Stromal cell of bone marrow (primary cell): ENCODE results near the gene NCKIPSD.

Experiments
- DNase-seq: peaks from one replicate; pipeline ENCODE4 v3.0.0-alpha.2; 2012; ENCODE audit warnings: low read depth

Gene NCKIPSD

DNA sequence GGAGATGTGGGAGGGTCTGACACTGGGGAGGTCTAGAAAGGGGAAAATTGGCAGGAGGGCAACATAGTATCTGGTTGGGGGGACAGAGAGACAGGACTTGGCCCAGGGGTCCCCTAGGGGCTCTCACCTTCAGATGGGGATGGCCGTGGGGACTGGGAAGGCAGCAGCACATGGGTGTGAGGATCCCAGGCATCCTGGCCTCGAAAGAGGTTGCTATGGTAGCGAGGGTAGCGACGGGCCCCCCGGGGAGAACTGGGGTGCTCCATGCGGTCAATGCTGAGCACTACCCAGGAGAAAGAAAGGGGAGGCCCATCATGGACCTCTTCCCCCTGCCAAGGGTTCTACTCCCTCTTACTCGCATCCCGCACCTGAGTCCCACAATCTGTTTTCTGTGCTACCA, 38.0 kb downstream of the NCKIPSD start:
- DNase-seq, result no peak

DNA sequence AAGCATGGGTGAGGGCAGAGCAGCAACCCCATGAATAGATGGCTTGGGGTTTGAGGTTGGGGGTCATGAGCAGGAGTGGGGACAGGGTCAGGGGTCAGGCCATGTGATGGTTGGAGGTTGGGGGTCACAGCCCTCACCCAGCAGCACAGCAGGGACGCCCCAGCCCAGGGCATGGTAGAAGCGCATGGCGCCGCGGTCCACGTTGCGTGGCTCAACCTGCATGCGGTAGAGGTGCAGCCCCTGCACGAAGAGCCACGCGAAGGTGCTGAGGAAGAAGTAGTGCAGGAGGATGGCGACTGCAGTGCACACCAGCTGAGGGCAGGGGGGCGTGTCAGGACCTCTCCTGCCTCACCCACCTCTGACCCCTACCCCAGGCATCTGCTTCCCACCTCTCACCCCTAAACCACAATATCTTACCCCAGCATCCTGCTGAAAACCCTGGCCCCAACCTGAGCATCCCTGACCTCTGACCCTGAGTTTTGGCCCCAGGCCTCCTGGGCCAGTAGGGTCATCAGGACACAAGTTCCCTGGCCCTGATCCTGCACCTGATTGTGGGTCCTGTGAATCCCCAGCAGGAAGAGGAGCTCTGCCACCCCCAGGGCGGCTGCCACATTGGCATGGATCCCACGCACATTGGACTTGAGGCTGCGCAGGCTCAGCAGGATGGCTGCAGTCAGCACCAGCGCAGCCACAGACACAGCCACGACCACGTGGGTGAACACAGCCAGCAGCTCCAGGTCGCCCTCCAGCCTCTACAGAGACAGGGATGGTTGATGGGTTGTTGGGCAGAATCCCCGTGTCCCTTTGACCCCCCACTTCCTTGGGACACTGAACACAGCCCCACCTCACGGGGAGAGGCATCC, 40.6 kb downstream of the NCKIPSD start:
- DNase-seq, result no peak

DNA sequence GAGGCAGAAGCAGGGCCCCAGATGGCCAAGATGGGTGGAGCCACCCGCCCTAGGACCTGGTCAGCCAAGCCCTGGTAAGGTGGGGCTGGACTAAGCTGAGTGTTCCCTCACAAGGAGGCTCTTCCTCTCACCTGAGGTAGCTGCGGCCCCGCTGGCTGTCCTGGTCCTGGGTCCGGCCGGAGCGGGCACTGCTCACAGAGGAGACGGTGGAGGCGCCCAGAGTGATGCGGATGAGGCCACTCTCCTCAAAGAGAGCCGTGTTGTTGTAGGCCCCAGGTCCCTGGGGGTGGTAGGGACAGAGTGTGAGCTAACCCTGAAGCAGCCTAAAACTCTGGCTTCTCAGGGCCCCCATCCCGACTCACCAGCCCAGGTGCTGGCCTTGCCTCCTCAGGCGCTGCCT, 43.1 kb downstream of the NCKIPSD start:
- DNase-seq, result no peak

DNA sequence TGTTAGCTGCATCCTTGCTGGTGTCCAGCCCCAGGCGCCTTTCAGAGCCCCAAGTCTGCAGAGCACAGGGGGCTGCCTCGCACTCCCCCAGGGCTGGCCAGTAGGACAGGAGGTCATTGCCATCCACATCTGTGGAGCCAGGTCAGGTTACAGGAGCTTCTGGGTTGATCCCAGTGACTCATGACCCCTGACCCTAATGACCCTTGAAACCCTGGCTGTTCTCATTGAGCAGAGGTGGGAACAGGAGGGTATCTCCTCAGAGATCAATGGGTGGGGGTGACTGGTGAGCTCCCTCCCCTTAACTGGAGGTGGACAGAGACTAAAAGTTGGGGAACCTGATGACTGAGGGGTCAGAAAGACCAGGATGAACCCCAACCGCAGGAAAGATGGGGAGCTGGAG, 44.3 kb downstream of the NCKIPSD start:
- no peak for DNase-seq

DNA sequence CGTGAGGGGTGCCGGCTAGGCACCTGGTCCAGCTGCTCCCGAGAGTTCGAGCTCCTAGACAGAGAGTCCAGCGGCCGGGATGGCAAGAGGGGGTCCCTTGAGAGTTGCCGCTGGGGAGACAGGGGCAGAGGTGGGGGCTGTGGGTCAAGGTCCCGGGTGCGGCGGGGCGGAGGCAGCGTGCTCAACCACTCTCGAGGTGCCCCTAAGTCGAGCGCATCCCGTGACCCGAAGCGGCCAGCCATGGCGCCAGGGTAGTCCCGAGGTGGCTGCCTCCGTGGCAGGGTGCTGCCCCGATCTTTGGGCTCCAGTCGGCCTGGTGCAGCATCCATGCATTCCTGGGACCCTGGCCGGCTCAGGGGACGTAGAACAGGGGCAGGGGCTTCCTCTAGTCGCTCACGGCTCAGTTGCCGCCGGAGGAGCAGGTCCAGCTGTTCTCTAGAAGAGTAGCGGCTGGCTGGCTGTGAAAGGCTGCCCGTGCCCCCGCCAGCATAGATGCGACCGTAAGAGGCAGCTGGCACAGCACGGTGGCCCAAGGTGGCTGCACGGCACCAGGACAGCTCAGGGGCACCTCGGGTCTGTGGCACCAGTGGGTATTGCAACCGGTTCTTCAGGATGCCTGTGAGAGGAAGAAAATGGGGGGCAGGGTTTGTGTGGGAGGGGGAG, 45.6 kb downstream of the NCKIPSD start:
- DNase-seq, result no peak

DNA sequence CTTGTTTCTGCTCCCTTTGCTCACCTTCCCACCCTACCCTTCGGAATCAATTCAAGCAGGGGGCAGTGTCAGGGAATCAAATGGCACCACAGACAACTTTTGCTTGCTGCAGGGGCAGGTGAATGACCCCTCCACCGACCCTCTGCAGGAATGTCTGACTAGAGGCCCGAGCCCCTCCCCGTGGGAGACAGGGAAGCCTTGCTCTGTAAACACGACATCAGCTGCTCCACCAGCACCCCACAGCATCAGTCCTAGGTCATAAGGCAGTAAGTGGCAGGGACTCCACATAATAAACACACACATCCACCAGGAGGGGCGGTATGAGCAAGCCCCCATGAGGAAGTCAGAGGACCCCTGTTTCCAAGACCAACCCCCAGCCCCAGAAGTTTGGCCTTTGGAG, 48.4 kb downstream of the NCKIPSD start:
- no peak for DNase-seq

DNA sequence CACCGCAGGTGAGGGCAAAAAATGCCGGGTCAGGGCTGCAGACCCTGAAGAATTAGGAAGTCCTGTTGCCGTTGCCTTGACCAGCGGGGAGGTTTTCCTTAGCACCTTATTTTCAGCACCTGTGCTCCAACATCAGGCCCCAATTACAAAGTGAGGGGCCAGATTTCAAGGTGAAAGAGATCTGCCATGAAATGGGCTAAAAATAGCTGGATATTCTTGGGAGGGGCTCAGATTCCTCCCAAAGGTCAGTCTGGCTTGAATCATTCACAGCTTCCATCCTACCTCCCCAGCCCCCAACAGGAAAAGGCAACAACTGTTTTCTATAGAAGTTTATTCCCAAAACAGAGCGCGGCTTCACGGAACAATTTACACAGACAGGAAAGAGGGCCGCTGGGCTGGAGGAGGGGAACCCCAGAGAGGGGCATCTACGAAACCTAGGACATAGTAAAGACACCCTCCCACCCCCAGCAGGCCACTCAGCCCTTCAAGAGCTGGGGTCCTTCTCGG, 49.5 kb downstream of the NCKIPSD start:
- DNase-seq, result no peak

DNA sequence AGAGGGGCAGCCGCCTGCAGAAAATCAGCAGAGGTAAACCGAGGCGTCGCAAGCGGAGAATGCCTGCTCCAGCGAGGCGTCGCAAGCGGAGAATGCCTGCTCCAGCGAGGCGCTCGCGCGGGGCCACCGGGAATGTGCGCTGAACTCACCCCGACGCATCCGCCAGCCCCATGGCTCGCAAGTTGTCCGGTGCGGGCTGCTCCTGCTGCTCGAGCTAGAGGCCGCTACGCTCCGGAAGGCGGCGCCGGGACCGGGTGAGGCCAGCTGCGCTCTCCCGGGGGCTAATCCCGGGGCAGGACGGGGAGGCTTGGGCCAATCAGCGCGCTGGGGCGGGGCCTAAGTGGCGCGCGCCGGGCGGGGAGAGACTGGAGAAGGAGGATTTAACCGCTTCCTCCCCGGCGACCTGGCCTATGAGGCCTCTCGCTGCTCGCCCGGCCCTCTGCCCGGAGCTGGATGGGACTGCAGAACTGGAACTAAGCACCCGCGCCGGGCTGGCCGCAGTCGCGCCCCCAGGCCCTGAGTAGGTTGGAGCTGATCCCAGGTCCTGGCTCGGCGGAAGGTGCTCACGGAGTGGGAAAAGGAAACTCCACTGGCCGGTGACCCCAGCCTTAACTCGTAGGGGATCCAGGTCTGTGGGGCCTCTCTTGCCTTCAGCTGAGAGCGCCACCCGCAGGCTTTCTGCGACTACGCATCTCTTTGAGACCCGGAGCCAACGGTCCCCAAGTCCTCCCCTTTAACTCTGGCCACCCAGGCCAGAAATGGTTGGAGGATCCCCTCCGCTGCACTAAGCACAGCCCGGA, 50.3 kb downstream of the NCKIPSD start, which contains the start of gene SLC26A6:
SLC26A6 (minus strand) TSS at position 240 of the 800 bp plus-strand sequence; CDS start at position 172, 68 bp downstream.
- peak; percentile 95 for DNase-seq

DNA sequence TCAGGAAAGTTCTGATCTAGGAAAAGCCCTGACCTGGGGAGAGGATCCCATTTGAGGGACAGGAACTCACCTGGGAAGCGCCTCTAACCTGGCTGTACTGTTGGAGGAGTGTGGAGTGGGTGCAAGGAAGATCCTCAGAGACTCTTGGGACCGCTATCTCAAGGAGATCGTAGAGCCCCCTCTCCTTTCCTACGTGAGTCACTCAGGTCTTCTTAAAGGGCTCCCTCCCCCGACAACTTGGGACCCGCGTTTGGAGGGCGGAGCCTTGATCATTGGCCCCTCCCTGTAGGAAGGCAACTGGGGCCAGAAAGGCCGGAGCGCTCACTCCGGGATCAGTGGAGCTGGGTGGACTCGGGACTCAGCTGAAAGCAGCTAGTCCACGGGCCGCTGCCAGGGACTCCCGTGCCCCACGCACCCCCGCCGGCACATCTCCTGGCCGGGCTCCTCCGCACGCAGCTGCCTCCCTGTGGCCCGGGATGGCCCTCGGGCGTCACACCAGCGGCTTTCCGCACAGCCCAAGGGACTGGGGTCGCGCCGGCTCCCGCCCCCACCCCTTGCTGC, 51.0 kb downstream of the NCKIPSD start:
- DNase-seq, result peak; percentile 21

DNA sequence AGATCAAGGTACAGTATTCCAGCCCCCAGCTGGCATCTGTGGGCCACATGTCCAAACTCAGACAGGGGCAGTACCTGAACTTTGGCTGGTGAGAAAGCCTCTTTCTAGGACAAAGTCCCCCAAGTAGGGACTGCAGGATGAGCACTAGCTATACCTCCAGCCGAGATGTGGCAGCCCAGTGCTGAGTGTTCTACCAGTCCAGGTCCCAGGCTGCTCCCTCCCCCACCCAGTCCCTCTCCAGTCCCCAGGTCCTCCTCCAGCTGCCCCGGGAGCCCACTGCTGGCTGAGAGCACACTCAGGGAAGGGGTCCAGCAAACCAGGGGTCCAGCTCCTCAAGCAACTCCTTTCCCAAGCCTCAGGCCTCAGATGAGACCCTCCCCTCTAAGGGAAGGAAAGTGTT, 52.0 kb downstream of the NCKIPSD start:
- no peak for DNase-seq

DNA sequence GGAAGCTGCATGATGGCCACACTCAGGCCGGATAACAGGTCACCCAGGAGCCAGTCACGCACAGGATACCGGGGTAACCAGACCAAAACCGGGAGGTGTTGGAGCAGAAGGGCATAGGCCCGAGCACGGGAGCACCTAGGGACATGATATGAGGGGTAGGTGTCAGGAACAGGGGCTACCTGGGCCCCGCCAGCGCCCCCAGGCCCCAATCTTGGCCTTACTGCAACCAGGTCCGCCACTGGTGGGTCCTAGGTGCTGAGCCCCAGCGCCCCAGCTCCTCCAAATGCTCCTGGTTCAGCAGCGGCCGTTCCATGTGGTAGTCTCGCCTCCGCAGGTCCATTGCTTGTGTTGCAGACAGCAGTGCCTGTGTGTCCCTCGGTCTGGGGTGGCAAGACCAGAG, 52.5 kb downstream of the NCKIPSD start:
- DNase-seq, result no peak

DNA sequence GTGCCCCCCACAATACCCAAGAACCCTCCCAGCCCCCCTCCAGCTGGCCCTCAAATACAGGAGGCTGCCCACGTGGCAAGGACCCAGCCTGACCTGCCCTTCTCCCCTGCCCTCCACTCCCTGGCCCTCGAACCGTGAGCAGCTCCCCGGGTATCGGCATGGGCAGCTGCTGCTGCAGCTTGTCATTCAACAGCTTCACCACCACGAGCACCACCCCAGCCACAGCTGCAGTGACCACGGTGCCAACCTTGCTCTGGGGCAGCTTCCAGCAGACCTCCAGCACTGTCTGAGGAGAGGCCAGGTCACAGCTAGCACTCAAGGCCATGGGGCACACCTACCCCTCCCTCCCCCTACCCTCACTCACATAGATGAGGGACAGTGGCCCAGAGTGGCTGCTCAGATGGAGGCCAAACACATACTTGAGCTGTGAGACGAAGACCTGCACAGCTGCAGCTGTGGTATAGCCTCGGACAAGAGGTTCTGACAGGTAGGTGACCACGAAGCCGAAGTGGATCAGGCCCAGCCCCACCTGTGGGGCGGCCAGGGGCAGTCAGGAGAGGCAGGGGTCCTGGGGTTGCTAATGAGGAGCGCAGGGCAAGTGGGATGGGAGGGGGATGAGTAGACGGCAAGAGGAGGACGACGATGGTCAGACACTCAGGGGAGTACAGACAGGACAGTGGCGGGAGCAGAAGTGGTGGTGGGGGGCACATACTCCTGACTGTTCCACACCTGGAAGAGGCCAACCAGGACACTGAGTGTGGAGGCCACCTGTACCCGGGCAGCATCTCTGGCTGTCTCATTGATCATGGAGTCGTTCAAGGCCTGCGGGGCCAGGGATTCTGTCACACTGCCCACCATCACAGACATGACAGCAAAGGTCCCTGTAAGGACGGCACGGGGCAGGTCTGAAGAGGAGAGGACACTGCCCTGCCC, 53.9 kb downstream of the NCKIPSD start:
- DNase-seq, result no peak

DNA sequence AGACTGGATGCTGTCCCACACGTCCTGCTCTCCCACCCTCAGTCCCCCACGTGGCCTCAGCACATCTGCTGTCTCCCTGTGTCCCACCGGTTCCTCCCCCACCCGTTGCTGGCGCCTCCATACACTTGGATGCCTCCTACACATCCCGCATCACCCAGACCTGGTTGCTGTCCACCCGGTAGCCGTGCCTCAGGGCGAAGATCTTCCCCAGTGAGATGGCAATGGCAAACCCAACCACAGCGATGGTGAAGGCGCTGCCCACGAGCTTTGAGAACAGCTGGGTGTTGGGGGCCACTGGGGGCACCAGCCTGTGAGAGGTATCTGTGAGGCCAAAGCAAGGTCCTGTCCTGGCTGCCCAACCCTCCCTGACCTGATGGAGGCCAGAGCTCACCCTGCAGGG, 54.9 kb downstream of the NCKIPSD start:
- no peak for DNase-seq

DNA sequence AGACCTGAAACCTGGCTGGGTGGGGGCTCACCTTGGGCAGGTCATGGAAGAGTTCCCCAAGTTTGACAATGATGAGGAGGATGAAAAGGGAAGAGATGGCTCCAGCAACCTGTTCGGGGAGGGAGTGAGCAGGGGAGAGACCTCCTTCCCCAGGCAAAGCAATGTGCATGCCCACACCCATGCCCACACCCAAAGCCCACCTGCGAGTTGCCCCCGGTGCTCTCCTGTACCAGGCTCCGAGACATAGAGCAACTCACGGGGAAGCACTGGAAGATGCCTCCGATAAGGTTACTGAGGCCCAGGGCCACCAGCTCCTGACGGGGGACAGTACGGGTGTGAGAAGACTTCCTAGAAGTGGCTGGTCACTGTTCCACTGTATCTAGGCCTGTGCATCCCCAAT, 55.3 kb downstream of the NCKIPSD start:
- no peak for DNase-seq

DNA sequence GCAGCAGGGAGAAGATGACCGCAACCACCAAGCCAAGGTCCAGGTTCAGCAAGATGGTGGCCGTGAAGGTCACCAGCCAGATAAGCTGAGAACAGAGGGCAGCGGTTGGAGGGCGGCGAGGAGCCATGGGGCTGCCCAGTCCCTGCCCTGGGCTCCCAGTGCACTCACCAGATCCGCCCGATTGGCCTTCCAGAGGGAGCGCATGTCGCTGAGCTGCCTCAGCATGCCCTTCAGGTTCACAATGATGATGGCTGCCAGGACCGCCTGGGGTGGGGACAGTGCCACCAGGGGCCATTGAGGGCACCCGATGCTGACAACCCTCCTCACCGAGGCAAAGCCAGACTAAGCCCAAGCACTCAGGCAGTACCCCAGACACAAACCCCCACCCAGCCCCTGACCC, 55.8 kb downstream of the NCKIPSD start:
- DNase-seq, result no peak

DNA sequence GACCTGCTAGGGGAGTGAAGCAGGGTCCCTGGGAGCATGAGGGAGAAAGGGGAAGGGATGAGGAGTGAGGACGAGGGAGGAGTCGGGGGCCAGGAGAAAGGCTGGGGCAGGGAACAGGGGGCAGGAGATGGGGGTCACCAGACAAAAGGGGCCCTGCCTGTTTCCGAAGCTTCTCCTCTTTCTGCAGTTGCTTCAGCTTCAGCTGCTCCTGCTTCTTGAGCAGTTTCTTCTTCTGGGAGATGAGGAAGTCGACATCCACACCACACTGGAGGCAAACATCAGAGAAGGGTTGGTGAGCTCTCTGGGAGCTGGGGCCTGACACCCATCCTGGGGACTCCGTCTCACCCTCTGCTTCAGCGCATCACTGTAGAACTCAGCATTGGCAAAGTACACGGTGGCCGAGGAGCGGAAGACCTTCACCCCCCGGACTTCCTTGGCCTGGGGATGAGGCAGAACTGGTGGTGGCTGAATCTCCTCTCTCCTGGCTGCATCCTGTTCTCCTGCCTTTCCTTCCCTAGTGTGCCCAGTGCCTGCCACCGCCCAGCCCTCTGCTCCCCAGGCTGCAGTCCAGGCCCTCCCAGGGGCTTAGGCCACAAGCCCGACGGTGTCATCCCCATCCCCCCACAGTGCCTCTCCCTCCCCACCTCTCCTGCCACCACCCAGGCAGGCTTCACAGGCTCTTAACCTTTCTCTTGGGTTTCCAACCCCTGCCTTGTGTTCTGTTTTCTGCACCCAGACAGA, 57.3 kb downstream of the NCKIPSD start:
- no peak for DNase-seq

DNA sequence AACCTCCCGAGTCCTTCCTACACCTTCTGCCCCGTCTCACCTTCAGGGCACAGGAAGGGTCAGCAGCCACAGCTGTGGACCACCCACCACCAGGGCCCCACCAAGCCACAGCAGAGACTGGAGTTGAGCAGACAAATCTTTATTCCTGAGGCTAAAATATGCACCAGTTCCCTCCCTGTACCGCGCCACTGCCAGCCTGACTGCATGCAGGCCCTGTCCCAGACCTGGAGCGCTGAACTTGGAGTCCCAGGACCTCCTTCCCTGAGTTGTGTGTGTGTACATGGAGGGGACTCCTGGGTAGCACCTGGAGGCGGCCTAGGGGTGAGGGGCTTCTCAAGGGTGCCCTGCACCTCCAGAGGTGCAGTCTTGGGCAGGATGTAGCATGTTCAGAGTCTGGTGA, 60.1 kb downstream of the NCKIPSD start:
- DNase-seq, result no peak

DNA sequence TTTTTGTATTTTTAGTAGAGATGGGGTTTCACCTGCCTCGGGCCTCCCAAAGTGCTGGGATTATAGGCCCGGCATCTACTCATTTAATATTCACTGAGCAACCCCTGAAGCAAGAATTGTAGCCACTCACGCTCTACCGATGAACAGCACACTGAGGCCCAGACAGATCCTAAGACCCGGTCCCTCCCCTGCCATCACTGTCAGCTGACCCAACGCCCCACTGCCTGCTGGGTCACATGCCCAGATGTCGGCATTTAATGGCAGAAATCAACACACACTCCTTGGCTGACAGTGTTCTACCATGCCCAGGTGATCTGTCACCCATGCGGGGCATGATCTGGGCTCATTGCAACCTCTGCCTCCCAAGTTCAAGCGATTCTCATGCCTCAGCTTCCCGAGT, 60.9 kb downstream of the NCKIPSD start:
- no peak for DNase-seq

DNA sequence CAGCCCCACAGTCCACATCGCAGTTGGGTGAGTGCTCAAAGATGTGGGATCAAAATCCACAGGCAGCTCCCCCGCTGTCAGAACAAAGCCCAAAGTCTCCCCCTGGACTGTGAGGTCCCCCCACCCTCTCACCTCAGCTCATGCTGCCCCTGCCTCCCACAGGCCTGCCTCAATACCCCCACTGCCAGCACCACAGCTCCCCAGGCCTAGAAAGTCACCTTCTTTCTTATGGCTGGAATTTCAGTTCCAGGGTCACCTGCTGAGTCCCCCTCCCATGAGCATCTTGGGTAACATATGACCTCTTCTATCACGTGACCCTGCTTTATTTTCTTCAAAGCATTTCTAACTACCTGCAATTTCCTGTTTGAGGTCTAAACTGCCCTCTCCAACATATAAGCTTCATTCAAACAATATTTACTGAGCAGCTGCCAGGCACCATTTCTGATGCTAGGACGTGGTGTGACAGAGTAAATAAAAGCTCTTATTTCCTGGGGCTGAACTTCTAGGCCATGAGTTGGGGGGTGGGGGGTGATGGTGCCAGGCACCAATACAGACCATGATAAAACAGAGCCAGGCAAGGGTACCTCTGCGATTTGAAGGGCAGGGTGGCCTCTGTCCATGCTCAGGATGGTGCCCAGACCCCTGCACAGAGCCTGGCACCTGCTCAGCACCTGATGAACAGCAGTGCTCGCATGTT, 61.7 kb downstream of the NCKIPSD start:
- DNase-seq, result no peak
